HG03064 (cell line): ENCODE results near the gene GPER1.
"Not testable (repeated sequence)": the region's sequence is repeated elsewhere in the genome, so short reads cannot be mapped to it uniquely, and the experiment has no call there.

ENCODE experiments used
- ATAC-seq: cut with Tn5 transposase; IDR thresholded peaks from one replicate; pipeline ENCODE4 v1.9.1; 2021; ENCODE audit warnings: low read depth; ENCODE audit not compliant: unreplicated experiment

GPER1 gene

DNA sequence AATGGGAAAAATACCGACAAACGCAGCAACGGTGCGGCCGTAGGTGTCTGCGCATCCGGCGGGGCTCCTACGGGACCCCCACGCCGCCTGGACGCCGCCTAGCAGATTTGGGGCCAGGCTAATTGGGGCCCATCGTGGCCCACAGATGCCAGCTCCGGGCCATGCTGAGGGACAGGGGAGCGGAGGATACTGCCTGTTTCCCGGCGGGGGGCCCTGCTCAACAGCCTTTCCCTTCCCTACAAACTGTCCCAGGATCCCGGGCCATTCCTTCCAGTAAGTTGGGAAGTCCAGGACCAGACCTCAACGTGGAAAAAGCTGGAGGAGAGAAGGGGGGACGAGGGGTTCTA lies 21.7 kb upstream of the GPER1 start:
- no peak for ATAC-seq

DNA sequence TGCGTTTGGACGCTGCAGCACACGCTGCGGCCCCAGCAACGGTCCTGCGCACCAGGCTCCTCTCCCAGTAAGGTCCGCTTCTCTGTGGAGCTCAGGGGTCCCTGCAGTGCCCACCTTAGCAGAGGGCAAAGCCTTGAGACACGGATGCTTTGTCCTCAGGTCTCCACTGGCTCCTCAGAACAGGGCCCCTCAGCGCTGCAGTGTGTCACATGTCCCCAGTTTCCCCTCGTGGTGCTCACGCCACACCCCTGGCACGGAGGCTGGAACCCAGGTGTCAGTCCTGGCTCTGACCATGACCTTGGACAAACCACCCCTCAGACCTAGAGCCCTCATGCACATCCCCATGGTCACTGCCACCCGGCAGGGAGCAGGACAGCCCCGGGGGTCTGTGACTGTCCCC lies 19.9 kb upstream of the GPER1 start:
- no peak for ATAC-seq

DNA sequence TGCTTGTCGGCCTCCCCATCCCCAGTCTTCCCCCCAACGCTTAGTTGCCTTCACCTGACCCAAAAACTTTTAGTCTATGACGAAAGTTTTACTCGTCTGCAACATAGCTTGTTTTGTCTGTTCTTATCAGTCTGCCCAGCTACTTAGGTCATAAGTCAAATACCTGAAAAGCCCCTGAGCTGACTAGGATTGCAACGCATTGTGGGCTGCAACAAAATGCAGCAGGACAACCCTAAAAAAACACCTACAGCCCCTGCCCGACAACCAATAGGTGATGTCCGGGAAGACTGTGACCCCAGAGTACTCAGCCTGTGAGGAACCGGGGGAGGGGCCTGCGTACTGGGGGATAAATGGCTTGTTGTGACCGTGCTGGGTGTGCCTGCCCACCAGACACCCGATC lies 19.3 kb upstream of the GPER1 start:
- no peak for ATAC-seq

DNA sequence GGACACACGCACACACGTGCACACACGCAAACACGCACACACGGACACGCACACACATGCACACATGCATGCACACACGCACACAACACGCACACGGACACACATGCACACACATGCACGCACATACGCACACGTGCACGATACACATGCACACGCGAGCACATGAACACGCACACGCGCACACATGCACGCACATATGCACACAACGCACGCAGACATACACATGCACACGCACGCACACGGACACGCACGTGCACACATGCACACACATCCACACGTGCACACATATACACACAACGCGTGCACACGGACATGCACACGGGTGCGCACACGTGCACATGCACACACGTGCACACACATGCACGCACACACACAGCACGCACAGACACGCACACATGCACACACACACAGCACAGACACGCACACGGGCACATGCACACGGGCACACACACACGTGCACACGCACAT lies 17.3 kb upstream of the GPER1 start:
- no peak for ATAC-seq

DNA sequence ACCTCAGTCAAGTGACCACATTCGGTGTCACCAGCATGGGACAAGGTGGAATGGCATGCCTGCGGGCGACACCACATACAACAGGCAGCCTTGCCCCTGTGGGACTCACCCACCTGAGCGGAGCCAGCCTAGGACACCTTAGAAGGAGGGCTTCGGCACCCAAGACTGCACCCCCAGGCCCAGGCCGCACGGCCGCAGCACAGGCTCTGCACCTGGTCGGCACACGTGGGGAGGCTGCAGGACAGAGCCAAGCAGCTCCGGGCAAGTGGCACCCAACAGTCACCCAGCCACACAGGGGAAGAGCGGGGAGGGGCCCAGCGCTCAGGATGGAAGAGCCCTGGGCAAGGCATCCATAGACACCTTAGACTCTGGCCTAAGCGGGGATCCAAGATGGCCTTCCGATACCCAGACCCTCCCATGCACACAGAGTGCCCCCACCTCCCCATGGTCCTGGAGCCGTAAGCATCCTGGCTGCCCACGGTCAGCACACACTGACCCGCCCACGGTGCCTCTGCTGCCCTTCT lies 16.1 kb upstream of the GPER1 start:
- ATAC-seq, result no peak

DNA sequence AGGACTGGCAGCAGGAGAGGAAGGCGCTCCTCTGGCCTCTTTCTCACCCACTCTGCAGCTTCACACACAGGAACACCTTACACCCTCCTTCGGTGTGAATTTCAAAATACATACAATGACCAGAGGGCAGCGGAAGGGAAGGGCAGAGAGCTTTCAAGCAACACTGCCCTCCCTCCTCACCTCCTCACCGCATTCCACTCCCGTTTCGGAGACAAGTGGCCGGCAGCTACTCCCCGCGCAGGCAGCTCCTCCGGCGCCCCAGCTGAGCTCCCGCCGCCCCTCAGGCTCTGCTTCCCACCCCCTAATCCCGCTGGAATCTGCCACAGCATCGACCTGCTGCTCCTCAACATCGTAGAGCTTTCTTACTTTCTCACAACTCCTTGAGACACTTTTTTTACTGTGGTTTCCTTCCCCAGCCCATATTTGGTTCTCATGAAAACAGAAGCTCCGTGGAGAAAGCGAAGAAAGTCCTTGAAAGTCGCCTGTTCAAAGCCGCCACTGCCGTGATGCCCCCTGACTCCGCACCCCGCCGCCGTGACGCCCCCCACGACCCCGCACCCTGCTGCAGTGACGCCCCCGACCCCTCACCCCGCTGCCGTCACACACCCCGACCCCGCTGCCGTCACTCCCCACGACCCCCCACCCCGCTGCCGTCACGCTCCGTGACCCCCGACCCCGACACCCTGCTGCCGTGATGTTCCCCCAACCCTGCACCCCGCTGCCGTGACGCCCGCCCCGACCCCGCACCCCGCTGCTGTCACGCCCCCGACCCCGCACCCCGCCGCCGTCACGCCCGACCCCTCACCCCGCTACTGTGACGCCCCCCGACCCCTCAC lies 14.6 kb upstream of the GPER1 start:
- no peak for ATAC-seq

DNA sequence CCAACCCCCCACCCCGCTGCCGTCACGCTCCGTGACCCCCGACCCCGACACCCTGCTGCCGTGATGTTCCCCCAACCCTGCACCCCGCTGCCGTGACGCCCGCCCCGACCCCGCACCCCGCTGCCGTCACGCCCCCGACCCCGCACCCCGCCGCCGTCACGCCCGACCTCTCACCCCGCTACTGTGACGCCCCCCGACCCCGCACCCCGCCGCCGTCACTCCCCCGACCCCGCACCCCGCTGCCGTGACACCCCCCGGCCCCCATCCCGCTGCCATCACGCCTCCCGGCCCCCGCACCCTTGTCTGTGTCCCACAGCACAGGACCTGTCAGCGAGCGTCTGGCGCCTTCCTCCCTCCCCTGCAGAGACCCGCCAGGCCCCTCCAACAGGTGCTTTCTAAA lies 13.9 kb upstream of the GPER1 start:
- not testable (repeated sequence) for ATAC-seq

DNA sequence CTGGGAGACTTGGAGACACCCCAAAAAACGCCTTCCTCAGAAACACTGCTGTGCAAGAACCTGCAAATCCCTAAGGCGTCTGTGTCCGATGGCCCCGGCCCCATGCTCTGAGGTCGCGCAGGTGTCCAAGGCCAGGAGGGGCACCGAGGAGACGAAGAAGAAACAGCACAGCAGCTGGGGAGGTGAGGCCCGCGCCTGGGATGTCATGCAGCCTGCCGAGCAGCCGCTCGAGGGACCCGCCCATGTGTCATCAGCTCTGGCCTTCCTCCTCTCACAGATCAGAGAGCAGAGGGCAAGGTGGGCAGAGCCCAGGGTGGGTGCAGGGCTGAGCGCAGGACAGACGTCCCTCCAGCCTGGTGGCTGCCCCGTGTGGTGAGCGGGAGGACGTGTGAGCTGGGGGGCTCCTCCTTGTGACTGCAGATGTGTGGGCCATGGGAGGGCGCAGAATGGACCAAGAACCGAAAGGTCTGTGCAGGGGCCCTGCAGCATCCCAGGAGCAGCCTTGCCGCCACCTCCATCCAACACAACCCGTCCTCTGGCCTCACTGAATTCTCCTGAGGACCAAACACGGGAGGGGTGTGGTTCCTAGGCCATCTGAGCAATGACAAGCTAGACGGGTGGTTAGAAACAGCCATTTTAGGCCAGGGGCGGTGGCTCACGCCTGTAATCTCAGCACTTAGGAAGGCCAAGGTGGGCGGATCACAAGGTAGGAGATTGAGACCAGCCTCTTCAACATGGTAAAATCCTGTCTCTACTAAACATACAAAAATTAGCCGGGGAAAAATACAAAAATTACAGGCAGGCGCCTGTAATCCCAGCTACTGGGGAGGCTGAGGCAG lies 13.1 kb upstream of the GPER1 start:
- ATAC-seq, result no peak

DNA sequence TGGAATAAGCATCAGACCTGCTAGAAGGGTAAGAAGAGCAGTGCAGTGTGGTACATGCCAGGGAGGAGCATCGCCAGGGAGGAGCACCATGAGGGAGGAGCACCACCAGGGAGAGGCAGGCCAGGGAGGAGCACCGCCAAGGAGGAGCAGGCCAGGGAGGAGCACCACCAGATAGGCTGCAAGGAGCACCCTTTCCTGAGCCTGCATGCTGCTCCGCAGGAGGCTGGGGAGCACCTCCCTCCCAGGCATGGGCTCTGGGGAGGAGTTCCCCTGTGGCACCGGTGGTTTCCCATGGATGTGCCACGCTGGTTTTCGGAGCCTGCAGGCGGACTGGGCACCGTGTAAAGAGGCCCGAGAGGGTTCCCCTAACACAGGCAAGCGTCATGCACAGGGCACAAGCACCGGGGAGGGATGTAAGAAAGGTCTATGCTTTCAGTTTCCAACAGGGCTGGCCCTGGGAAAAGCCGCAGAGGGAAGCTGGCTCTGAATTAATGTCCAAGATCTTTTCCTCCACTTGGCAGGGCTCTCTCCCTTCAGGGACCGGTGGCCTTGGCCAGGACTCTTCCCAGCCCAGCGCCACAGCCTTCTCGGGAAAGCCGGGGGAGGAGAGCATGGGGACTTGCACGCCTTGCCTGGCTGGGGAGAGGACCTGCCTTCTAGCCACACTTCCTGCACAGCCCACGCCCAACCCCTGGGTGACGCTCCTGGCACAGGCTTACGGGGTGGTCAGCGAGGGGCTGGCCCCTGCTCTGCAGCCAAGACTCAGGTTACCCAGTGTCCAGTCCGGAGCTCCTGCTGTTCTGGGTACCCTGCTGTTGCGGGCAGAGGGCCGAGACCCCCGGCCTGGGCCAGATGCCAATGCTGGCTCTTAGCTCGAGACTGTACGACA lies 11.5 kb upstream of the GPER1 start:
- no peak for ATAC-seq

DNA sequence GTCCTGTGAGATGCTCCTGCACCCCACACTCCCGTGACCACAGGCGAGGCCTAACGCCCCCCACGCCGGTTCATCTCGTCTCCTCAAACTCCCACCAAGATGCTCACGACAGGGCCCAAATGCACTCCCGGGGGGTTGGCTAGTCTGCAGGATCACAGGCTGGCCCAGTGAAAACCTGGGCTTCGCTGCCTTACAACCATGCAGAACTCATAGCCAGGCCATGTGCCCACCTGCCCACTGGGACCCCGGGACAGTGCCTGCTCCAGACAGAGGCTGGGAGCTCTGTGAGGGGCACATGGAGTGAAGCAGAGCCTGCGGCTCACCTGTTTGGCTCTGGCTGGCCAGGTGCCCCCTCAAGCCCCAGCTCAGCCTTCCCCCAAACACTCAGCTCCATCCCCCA lies 9.4 kb upstream of the GPER1 start:
- no peak for ATAC-seq

DNA sequence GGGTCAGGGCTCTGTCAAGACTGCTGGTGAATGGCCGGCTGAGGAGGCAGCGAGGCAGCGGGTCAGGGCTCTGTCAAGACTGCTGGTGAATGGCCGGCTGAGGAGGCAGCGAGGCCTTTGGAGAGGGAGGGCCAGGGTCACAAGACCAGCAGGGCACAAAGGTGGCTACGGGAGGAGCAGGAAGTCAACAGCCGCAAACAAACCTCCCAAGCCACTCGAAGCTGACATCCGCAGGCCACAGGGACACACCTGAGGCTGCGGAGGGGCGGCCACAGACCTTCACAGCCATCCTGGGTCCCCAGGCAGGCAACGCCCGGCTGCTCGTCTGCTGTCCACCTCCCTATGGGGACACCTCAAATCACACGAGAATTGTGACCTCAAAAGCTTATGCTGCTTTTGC lies 8.9 kb upstream of the GPER1 start:
- no peak for ATAC-seq

DNA sequence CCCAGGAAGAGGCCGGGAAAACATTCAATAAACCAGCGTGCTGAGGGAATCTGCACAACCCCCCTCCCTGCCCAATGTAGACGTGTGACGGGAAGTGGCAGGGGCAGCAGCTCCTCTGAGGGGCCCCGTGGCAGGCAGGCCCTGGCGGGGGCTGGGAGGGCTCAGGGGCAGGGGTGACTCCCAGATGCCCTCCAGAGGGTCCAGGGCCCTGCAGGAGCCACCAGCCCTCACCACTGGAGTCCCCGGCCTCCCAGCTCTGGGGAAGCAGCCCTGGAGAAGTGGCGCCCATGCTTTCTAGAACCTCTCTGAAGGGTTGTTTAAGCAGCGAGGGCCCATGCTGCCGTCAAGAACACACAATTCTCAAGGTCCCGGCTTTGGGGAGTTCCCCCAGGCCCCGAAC lies 8.4 kb upstream of the GPER1 start:
- no peak for ATAC-seq

DNA sequence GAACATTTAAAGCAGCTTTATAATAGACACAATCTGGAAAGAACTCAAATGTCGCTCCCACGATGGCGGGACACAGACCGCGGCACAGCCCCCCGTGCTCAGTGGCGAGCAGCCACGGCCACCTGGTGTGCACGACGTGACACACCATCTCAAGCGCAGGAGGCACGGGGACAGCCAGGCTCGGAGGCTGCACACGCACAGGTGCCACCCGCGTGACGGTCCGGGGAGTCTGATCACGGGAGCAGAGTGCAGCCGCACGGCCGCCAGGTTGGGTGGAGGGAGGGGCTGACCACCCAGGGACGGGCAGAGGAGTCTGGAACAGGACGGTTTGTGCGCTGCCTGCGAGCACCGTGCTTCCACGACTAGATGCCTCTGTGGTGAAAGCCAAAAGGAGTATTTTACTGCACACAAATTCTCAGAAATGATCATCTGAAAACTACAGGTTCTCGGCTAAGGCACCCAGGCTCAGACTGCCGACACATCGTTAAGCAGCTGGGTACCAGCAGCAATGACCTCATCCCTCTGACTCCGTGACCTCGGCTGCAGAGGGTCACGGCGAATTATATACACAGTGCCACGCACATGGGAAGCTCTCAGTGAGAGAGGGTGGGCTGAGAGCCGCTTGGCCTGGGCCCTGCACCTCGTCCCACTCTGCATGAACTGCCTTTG lies 7.5 kb upstream of the GPER1 start:
- ATAC-seq, result no peak

DNA sequence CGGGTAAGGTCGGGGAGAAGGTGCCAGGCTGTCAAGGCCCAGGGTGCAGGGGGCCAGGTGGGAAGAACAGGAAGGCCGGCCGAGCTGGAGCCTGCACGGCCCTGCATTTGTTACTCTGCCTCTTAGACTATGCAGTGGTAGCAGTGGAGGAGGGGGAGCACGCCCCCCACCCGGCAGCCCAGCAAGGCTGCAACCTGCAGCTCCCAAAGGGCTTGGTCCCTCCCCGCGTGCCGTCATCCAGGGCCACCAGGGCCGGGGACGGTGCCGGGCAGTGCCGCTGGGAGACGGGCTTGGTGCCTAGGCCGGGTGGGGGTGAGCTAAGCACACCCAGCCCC lies 7.0 kb upstream of the GPER1 start:
- no peak for ATAC-seq

DNA sequence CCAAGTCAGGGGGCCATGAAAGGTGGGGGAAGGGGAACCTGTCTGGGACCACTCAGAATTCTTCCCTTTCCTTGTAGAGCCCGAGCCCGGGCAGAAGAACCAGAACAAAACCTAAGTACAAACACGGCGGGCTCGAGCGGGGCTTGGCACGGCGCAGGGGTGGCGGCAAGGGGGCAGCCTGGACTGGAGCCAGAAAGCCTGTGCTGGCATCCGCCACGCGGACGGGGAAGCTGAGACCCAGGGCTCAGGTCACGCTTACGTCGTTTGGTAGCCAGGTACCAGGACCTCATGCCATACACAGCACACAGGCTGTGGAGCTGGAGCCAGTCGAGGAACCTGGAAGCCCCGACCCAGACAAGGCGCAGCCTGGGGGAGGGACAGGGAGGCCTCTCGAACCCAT lies 6.6 kb upstream of the GPER1 start:
- ATAC-seq, result no peak

DNA sequence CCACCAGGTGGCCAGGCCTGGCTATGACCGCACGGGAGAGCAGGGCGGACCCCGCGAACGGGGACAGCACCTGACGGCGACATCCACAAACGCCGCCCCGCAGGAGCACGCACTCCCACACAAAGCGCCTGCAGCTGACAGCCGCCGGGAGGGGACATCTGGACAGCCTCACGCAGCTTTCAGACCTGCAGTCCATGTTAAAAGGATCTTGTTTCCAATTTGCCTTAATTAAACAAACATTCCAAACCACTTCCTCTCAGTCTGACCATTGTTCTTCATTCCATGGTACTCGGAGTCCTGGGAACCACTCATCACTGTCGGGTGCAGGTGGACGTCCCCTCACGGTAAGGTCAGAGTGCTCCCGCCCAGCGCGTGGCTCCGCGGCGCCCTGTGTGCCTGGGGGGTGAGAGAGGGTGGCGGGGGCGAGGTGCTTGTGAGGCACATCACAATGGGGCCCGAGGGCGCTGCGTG lies 5.9 kb upstream of the GPER1 start:
- no peak for ATAC-seq

DNA sequence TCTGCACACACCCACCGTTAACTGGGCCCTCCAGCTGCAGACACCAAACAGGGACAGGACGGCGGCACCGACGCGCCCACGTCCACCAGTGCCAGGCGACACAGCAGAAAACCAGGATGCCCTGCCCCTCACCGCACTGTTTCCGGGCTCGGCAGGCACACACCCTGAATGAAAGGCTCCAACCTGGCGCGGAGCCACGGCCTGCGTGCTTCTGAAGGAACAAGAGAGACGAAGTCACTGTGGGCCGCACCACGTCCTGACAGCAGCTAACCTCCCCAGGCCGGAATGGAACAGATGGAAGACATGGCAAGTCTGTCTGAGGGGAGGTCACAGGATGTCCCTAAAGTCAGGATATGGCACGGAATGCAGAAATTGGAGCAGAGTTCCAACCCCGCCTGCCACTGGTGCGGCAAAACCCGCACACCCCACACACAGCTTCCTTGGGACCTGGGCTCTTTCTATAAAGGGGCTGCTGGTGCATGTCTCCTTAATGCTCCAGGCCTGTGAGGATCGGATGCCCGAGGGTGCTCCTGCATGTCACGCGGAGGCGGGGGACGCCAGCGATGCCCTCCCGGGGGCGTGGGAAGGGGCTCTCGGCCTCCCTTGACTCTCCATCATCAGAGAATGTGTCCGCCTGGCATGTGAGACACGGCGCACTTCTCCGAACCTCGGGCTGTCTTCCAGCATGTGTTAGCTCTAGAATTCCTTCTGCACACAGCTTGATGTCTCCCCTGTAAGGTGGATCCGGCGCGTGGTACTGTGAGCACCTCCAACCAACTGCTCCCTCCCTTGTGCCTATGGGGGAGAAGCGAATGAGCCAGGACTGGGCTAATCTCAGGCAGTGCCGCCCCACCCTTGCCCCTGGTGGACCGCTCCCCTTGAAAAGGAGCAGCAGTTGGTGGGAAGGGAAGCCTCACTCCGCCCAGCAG lies 3.9 kb upstream of the GPER1 start:
- ATAC-seq, result no peak

DNA sequence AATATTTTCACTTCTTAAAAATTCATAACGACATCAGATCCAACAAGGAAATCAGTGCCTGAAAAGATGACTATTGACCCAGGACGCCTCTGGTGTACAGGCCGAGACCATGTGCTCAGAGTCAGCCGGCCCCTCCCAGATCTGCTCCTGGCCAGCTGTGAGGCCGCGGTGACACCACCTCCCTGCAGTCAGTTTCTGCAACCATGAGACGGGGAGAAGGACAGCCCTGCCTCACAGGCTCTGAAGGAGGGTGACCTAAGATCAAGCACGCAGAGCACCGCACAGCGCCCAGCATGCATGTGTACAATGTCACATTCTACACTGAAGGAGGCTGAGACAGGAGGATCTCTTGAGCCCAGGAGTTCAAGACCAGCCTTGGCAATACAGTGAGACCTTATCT lies 2.6 kb upstream of the GPER1 start:
- no peak for ATAC-seq

DNA sequence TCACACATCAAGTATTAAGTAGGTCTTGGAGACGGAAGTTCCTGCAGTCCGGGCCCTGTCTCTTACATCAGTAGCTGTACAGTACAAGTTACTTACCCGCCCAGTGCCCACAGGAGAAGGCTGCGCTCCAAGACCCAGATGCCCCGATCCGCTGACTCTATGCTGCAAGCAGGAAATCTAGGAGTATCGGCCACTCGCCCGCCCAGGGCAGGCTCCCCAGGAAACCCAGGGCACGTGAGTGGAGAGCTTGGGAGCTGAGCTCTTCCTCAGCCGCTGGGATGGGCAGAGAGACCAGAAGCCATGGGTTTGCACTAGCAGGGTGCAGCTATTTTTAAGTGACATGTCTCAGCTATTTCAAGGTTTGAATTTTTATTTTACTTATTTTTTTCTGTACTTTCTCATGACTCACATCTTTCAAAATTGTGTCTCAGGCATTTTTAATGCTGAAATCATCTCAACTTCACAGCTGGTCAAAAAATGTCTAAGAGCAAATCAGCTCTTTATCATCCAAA lies 1.9 kb upstream of the GPER1 start:
- no peak for ATAC-seq
